Epithelial cell of prostate (primary cell): ENCODE data around the gene DMWD.

ENCODE experiments used
- DNase-seq: peaks from one replicate; pipeline ENCODE4 v3.0.0-alpha.2; 2011; ENCODE audit warnings: low read depth, low spot score
- H3K27ac ChIP-seq: fragments of 450-650 bp; 2 replicates; pipeline ENCODE4 v1.5.1; 2017; ENCODE audit warnings: mild to moderate bottlenecking

Gene DMWD

DNA sequence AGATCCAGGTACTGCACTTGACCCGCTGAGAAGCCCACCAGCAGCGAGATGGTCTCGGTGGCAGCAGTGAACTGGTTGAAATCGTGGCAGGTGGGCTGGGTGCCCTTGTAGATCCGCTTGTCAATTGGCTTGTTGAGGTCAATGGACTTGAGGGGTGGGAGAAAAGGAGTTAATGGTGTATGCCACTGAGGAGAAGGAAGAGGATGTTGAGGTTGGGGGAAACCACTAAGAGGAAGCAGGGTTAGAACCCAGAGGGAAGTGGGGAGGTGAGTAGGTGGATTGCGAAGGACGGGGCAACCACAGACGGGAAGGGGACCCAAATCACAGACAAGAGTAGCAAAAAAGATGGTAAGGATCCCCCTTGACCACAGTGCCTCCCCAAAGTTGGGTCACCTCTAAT lies 1.7 kb downstream of the DMWD start:
- no peak overlapping the region for H3K27ac ChIP-seq
- no peak for DNase-seq

GRCh38 chr19:45789035-45789786 lies 3.4 kb downstream of the DMWD start:
- no peak overlapping the region for H3K27ac ChIP-seq
- no peak for DNase-seq

DNA sequence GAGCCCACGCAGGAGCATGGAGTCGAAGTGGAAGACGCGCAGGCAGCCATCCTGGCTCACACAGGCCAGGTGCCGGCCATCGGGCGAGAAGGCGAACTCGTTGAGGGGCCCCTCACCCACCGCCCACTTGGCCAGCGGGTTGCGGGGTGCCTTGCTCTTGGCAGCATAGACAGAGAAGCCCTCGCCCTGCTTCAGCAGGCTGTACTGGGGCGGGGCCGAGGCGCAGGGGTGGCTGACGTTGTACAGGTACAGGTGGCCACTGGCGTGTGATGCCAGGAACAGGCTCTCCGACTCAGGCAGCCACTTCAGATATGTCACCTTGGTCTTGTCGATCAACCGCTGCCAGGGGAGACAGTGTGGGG lies 6.1 kb downstream of the DMWD start:
- DNase-seq = no peak
- H3K27ac ChIP-seq = no peak overlapping the region

GRCh38 chr19:45785781-45786532 lies 6.7 kb downstream of the DMWD start:
- no peak overlapping the region for H3K27ac ChIP-seq
- DNase-seq = no peak

DNA sequence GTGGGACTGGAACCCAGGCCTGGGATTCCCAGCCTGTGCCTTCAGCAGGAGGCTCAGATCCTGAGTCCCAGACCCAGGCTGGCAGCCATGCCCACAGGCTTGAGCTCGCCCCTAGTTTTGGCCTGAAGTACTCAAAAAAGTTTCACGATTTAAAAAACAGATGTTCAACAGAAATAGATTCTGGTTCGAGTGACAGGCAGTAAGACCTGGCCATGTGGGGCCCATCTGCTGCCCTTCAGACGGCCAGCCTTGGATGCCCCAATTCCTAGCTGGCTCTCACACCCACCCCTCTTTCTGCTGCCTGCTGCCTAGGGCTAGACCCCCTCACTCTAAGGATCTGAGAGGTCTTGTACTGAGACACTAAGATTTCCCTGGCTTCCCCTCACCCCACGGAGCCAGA lies 7.5 kb downstream of the DMWD start:
- no peak for DNase-seq
- H3K27ac ChIP-seq = no peak overlapping the region

GRCh38 chr19:45784096-45784495 lies 8.5 kb downstream of the DMWD start:
- H3K27ac ChIP-seq = no peak overlapping the region
- no peak for DNase-seq

DNA sequence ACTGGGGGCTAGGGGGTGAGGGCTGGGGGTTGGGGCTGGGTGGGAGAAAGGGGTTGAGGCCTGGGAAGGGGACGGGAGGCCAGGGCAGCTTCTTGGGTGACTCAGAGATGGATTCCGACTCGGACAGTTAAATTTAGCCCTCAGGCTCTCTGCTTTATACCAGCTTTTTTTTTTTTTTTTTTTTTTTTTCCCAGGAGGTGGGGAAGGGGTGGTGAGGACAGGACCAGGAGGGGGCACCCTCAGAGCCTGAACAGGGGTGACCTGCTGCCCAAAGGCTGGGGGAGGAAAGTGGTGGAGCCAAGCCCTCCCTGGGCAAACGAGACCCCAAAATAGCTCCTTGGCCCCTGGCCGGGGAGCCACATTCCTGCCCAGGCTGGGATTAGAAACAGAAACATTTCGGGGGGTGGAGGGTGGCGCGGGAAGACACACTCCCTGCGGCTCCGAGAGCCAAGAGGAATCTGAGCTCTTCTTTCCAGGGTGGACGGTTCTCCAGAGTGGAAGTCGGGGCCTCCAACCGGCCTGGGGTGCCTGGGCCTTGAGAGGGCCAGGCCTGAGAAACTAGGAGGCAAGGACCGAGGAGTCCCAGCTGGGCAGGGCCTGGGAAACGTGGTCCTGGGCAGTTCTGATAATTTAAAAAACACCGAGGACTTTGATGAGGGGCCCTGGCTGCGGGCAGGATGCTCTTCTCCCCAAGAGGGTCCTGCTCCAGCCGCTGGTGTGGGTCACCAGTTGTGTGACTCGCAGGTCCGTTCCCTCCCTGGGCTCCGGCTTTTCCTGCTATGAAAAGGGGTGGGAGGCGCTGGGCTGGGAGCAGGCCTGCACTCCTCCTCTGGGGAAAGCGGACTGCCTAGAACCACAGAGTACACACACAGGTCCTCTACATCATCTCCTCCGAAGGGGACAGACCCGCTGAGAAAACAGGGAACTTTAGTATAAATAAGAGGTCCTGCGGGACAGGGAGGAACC lies 9.5 kb downstream of the DMWD start:
- H3K27ac ChIP-seq = peak overlapping the region; percentile 24
- no peak for DNase-seq

- H3K27ac ChIP-seq = peak within 1 kb of the TSS; percentile 24
- DNase-seq = no peak
Measured at GRCh38 chr19:45782162-45782691, 10.4 kb downstream of the DMWD start, which contains the start of gene DMPK. DMPK (minus strand) TSS chr19:45782490; CDS start chr19:45782352, 138 bp downstream.

DNA sequence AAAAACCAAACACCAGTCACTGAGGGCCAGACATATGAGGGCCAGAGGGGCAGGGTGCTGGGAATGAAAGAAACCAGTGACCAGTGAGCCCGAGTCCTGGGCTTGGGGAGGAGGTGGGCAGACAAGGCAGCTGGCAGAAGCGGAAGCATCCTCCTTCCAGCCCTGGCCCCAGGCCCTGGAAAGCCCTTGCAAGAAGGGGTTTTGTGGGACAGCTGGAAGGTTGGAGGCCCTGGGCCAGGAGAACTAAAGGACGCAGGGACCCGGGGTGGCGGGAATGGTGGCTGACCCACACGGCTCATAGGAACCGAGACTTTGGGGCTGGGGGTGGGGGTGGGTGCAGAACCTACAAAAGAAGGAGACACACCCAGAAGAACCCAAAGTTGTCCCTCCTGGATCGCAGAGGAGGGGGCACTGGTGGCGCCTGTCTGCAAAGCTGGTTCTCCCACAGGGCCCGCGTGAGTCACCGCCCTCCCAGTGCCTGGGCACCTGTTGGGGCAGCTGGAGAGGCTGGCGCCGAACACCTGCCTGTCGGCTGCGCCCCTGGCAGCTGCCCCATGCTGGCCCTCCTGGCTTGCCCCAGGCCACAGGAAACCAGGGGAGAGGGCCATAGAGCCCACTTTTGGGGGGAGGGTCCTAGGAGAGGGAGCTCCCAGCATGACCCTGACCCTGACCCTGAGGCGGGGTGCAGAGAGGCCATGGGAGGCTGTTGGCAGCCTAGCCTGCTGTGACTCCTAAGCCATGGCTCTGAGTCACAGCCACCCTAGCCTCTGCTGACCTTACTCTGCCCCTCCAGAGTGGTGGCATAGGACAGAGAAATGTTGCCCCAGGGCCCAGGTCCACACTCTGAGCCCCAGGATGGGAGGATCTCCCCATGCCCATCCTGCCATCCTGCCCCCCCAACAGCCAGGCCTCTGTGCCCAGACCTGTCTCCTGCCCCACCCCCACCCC lies 11.2 kb downstream of the DMWD start:
- H3K27ac ChIP-seq = peak overlapping the region; percentile 24

GRCh38 chr19:45780448-45781213 lies 12.0 kb downstream of the DMWD start:
- no peak overlapping the region for H3K27ac ChIP-seq
- no peak for DNase-seq

More for the DNA sequence above, 11.2 kb downstream of the DMWD start:
- no peak for DNase-seq

DNA sequence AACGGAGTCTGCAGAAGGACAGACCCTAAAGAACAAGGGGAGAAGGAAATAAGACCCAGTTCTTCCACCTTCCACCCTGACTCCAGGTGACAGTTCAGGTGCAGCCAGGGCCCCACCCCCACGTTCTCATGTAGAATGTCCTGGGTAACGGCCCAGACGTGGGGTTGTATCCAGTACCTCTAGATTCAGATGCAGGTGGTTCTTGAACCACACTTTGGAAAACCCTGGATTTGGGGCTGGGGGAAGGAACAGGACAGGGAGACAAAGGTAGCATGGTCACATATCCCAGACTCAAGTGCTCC lies 12.5 kb downstream of the DMWD start:
- no peak overlapping the region for H3K27ac ChIP-seq
- no peak for DNase-seq

- H3K27ac ChIP-seq = no peak overlapping the region
- no peak for DNase-seq
Measured at GRCh38 chr19:45779231-45780145, 13.2 kb downstream of the DMWD start.

GRCh38 chr19:45778010-45778661 lies 14.5 kb downstream of the DMWD start:
- H3K27ac ChIP-seq = no peak overlapping the region

GRCh38 chr19:45777395-45777961 lies 15.2 kb downstream of the DMWD start:
- DNase-seq = no peak
- H3K27ac ChIP-seq = no peak overlapping the region

More at GRCh38 chr19:45778010-45778661, 14.5 kb downstream of the DMWD start:
- no peak for DNase-seq

DNA sequence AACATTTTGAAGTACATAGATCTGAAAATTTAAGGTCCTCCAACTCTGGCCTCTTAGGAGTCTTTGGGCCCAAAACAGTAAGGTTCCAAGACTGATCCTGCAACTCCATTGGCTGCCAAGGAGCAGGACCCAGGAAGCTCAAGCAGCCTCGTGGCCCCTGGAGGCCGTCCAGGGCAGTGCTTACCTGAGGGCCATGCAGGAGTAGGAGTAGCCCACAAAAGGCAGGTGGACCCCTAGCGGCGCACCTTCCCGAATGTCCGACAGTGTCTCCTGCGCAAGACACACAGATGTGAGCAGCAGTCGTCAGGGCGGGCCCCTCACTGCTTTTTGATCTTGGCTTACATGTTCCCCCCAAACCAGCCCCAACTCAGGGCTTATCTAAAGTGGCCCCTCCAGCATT lies 17.9 kb downstream of the DMWD start:
- no peak for DNase-seq
- H3K27ac ChIP-seq = no peak overlapping the region

DNA sequence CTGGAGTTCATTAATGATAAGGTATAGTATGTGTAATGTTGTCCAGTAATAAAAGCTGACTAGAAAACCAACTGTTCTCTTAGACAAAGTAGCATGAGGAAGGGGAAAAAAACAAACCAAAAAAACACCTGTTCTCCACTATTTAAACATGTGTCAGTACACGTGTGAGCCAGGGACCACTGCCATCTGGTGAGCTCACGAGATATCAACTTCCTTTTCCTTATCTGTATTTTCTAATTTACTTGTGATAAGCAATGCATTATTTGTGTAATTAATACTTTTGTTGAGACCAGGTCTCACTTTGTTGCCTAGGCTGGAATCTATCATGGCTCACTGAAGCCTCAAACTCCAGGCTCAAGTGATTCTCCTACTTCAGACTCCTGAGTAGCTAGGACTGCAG lies 19.3 kb downstream of the DMWD start:
- DNase-seq = no peak
- no peak overlapping the region for H3K27ac ChIP-seq

GRCh38 chr19:45772912-45773311 lies 19.7 kb downstream of the DMWD start:
- no peak overlapping the region for H3K27ac ChIP-seq
- no peak for DNase-seq
